GM04504 (cell line): ENCODE results near the gene NUMA1.

ENCODE experiments used
- DNase-seq: peaks from one replicate; pipeline ENCODE4 v3.0.0-alpha.2; 2012; ENCODE audit warnings: low read depth

Gene NUMA1

DNA sequence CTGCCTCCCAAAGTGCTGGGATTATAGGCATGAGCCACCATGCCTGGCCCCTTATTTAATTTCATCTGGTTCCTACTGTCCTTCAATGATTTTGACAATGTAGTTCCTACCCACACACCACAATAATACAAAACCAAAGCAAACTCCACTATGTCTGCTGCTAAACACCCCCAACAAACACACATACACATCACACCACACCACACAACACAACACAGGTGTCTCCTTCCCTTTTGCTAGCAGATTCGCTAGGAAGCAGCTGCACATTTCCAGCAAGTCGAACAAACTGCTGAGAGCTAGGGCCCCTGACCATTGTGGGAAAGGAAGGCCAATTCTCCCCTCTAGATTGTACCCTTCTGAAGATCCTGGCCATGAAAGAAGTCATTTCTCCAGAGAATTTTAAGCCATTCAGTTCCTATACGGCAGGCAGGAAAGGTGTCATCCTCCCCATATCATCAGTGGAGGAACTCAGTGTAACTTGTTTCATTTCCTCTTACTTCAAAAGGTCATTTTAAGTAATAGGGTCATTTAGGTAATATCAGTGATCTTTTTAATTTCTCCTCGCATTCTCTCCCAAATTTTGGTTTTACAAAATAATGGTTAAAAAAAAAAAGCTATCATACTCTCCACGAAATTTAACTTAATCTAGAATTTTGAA is 18.5 kb downstream of the NUMA1 start:
- DNase-seq = no peak

DNA sequence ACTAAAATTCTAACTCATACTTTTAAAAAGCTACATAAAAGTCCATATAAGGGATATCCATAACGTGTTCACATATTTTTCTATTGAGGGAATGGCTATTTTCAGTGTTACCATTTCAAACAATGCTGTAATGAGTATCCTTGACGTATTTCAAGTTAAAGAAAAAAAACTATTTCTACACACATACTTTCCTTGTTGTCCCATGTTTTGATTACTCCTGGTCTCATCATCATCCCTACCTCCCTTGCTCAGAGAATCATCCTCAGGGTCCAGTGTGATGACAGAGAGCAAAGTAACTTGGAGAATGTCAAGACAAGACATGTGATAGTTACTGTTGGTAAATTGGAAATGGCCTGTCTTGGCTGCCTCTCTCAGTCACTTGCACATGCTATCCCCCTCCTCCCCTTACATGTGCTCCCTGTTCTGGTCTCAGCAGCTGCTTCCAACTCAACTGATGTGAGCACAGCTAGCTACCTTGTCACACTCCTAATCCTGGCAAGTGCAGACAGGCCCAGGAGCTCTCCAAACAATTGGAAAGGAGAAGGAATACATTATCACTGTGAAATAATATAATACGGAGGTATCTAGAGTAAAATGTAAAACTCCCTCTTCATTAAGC is 21.8 kb downstream of the NUMA1 start:
- DNase-seq = no peak

DNA sequence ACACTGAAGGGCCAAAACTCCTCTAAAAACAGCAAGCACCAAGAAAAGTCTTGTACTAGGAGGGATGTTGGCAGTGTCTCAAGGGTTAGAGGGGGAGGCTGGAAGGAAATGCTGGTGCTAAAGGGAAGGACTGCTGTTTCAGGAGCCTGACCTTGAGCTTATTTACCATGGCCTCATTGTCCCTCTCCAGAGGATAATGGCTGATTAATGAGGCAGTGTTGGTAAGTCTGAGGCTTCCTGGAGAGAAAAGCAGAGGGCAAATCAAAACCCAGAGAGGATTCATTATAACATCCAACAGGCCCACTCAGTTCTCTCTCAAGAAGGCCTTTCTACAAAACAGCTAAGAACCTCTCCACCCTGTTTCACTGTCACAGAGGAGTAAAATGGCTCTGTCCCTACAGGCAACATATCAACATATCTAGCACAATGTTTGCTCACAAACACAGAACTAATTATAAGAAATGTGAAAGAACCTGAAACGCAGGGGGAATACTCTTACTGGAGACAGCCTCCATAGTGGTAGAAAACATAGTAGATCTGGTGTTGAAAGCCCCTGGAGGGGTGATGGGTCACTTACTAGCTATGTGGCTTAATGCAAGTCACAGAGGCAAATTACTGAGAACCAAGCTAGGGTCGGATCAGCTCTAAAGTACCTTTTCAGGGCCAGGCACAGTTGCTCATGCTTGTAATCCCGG is 31.4 kb downstream of the NUMA1 start:
- no peak for DNase-seq

GRCh38 chr11:72045849-72046248 is 34.5 kb downstream of the NUMA1 start:
- DNase-seq = no peak

GRCh38 chr11:72042064-72042745 is 38.1 kb downstream of the NUMA1 start:
- no peak for DNase-seq

GRCh38 chr11:72041364-72042063 is 38.8 kb downstream of the NUMA1 start:
- DNase-seq = peak; percentile 63

DNA sequence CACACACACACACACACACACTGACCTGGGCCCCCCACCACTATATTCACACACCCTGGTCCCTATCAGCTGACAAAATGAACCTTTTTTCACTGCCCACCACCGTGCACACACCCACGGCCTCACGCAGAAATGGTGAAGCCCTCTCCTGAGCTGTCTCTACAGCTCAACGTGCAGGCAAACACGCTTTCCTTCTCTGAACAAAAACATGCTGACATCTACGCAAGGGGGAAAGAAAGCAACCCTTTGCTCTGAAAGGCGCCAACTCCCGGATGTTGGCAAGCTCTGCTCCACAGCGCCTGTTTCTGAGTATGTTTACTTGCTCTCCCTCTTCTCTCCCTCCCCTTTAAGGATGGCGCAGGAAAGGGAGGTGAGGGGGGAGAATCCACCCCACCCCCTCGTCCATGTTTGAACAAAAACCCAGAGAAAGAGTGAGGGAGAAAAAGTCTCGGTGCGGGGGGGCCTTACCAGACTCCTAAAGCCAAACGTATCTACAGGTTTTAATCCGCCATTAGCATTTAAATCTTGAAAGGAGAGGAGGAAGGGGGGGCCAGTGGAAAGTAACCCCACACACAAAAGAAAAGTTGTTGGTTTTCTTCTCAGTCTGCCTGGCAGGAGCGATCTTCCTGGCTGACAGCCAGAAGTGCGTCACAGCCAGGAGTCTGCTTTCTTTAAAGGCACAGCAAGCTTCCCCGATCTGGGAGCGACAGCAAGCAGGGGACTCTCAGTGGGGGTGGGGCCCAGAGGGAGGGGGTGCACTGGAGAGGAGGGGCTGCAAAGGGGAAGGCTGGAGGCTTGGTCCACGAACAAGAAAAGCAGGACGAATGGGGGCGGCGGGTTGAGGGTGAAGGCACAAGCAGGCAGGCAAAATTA is 39.6 kb downstream of the NUMA1 start:
- DNase-seq = peak; percentile 87

GRCh38 chr11:72039856-72040401 is 40.4 kb downstream of the NUMA1 start:
- DNase-seq = no peak

DNA sequence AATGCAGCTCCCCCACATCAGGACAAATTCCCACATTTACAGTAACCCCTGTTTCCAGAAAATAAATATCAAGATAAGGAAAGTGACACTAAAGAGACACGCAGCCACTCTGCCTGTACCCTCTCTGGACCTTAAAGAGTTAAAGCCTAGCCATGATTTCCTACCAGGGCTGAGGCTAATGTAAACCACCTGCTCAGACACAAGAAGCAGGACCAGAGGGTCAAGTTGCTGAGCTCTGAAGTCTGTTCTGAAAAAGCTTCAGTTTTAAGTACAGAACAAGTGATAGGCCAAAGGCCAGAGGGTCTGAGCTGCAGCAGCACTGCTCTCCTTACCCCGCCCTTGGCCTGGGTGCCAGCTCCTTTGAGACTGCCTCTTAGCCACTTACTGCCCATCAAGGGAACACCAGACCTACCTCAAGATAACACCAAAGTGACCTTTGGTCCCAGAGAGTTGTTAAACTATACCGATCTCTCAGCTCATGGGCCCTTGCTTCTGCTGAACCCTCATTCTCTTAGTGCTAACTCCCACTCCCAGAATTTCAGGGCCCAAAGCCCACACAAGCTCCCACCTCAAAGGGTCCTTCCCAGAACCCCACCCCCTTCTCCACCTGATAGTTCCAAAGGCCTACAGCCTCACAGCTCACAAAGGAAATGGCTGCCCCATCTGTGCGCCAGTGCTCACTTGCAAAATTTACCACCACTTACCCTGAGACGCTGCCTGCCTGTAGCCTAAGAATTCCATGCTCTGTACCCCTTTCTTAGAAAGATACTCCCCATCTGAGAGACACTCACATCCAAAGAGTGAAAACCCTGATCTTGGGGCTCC is 41.1 kb downstream of the NUMA1 start:
- DNase-seq = no peak

DNA sequence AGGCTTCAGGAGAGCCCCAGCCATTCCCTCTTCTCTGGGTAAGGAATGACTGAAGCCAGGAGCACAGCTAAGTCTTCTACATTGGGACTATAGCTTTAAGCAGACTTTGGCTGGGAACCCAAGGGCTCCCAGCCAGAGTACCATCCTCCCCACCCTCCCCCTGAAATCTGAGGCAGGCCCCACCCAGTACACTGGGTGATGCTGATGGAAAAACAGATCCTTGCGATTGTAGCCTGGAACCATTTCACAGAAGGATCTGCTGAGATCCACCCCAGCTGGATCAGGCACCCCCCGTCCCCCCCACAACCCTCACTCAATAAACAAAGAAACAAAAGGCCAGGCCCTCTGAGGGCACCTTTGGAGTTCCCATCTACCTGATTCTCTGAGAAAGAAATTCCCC is 41.9 kb downstream of the NUMA1 start:
- peak; percentile 65 for DNase-seq

- no peak for DNase-seq
These were observed 42.6 kb downstream of the NUMA1 start for GRCh38 chr11:72037554-72038311.

DNA sequence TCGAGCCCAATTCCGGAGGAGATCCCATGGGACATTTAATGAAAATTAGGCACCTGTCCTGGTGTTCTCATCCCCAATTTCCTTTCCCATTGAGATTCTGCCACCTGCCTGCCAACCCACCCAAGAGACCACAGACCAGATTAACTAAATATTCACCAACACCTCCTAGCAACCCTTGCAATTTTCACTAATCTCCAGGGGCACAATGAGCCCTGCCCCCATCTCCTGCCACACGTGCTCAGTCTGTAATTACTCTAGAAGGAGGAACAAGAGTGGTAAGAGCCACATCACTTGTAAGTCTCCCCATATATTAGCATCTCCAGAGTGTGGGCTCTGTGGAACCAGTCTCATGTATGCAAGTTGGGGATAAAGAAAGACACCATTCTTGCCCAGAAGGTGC is 43.7 kb downstream of the NUMA1 start:
- no peak for DNase-seq

- DNase-seq = no peak
These were observed 49.8 kb downstream of the NUMA1 start for GRCh38 chr11:72030472-72031045.

DNA sequence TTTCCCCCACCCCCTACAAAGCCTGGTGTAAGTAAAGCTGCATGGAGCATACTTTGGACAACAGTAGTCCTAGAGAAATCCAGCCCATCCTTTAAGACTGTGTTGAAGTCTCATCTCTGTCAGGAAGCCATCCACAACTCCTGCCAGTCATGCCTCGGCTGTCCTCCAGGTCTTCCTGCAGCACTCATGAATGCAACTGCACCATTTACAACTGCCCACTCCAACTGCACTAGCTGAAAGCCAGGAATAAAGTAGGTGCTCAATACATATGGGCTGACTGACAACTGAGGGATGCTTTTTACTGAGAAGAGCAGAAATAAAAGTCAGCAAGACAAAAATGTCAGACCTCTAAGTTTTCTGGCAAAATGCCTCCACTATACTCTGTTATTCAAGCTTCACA is 54.3 kb downstream of the NUMA1 start:
- DNase-seq = no peak

GRCh38 chr11:72024069-72024754 is 56.1 kb downstream of the NUMA1 start:
- DNase-seq = no peak

- no peak for DNase-seq
These were observed 57.0 kb downstream of the NUMA1 start for GRCh38 chr11:72023335-72023734.

DNA sequence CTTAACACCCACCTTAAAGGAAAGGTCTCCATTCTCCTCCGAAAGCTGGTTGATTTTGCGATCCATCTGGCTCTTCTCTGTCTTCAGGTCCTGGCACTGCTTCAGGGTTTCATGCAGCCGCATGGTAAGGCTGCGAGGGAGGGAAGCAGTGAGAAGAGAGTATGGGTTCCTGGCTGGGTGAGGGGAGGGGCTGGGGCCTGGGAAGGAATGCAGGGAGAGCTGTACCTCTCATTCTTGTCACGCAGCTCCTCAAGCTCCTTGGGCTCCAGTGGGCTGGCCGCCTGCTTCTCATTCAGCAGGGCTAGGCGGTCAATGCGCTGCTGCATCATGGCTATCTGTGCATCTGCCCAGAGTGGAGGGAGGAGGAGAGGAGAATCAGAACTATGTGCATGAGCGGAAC is 62.2 kb downstream of the NUMA1 start:
- DNase-seq = no peak

DNA sequence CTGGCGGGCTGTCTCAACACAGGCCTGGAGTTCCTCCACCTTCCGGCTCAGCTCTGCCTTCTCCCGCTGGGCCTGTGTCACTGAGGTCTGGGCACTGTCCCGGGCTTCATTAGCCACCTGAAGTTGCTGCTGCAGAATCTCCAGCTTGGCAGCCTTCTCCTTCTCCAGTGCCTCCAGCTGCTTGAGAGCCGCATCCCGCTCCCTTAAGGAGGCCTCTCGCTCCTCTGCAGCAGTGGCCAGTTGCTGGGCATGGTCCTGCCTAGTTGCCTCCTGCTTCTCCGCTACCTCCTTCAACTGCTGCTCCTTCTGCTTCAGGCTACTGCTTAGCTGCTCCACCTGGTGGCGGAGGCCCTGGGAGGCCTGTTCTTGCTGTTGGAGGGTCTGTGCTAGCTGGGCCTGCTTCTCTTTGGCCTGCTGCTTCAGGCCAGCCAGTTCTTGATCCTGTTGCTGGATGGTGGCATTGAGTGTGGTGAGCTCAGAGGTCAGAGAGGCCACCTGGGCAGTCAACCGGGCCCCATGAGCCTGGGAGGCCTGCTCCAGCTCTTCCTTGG is 64.8 kb downstream of the NUMA1 start:
- no peak for DNase-seq
